NCI-H187 (cell line): ENCODE measurements around the gene UQCR11.

Experiments used
- DNase-seq, 2 experiments: peaks; one replicate each; lab custom pipeline; 2025; lab: John Stamatoyannopoulos, UW

The UQCR11 gene

DNA sequence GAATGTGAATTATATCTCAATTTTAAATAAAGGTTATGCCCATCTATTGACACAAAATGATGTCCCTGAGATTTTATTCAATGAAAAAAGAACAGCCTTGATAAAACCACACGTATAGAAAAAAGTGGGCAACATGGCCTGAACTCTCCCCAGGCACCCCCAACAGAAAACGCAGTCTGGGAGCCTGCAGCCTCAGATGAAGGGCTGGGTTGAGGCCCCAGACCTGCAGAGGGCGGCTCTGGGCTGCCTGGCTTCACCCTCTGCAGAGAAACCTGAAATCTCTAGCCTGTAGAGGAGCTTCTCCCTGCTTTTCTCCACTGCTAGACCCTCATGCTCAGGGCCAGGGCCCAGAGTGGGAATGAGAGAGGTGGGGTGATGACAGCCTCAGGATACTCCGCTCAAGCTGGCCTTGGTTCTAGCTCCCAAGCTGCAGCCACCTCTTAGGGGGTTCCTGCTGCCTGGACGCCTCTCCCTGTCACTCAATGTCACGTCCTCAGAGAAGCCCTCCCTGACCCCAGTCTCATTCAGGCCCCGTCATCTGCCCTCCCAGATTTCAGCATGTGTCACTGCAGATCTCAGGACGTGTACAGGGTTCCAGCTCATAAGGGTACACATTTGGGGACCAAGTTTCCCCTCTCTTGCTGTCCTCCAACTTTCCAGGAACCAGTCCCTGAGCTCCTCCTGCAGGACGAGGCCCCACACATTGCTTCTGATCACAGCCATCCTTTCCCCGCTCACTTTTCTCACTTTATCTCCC is 14.4 kb downstream of the UQCR11 start:
- no peak for DNase-seq

DNA sequence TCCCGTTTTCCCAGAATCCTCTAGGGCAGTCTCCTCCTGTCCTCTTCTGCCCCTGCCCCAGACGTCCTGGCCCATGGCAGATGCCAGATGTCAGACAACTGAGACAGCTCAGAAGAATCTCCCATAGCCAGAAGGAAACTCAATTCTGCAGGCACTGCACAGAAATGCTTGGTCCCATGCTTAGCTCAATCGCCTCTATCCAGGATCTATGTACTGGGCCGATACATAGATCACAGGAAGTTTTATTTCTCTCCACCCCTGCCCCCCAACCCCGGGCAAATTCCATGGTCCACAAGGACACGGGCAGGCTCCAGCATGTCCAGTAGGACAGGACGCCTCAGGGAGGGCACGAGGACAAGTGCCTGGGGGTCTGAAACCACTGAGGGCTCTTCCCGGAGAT is 17.4 kb downstream of the UQCR11 start:
- no peak for DNase-seq

- DNase-seq: no peak
These were observed 20.1 kb downstream of the UQCR11 start for GRCh38 chr19:1585243-1585580.

DNA sequence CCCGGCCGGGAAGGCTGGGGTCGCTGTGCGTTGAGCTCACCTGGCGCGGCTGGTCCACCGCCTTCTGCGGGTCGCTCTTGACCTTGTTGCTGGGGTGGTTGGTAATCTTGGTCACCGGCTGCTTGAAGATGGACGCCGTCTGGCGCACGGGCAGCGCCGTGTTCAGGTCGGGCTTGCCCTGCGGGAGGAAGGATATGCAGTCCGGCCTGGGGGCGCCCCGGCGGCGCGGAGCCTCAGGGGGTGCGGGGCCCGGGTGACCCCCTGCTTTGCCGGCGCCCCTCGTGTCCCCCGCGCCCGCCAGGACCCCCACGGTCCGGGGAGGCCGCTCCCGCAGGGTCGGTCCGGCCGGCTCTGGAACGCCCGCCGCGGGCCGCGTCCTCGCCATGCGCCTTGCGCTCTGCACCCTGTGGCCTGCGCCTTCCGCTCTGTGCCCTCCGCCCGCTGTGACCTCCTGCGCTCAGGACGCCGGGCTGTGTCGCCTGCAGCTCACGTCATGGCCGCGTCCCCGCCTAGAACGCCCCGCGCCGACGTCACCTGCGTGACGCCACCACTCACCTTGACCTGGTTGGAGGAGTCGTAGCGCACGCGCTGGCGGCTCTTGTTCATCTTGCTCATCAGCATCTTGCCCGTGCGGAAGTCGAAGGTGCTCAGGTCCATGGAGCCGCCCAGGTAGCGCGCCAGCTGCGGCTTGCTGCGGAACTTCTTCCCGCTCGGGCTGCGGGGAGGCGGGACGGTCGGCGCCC is 20.6 kb downstream of the UQCR11 start:
- DNase-seq: no peak

DNA sequence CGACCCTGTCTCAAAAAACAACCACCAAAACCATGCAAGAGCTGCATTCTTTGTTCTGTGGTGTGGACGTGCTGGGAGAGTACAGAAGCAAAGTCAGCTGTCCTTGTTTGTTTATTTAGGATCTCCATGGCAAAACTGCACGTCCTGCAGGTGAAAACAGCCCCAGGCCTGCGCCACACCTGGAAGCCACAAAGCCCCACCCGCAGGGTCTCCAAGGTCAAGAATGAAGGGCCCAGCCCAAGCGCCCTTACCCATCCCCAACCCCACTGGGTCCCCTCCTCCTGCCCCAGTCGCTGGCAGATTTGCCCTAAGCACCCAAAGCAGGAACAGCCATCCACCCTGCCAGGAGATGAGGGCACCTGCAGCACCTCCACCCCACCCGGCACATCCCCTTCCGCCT is 23.1 kb downstream of the UQCR11 start:
- no peak for DNase-seq

- no peak for DNase-seq
These were observed 24.3 kb downstream of the UQCR11 start for GRCh38 chr19:1580957-1581356.

GRCh38 chr19:1580382-1580781 is 24.9 kb downstream of the UQCR11 start:
- no peak for DNase-seq

DNA sequence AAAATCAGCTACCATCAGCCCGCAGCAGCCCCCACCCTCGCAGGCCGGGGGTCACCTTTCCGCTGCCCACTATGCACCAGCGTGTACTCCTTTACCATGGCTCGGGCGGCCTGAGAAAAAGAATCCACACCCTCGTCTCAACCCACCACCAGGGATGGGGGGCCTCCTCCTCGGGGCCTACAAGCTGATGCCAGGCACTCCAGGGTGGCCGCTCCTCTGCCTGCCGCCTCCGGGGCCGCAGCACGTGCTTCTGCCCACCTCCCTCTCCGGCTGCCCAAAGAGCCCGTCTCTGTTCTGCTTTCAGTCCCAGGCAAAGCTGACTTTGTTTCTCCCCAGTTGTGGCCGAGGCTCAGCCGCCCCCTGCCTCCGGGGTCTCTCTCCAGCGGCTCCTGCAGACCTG is 26.0 kb downstream of the UQCR11 start:
- no peak for DNase-seq

DNA sequence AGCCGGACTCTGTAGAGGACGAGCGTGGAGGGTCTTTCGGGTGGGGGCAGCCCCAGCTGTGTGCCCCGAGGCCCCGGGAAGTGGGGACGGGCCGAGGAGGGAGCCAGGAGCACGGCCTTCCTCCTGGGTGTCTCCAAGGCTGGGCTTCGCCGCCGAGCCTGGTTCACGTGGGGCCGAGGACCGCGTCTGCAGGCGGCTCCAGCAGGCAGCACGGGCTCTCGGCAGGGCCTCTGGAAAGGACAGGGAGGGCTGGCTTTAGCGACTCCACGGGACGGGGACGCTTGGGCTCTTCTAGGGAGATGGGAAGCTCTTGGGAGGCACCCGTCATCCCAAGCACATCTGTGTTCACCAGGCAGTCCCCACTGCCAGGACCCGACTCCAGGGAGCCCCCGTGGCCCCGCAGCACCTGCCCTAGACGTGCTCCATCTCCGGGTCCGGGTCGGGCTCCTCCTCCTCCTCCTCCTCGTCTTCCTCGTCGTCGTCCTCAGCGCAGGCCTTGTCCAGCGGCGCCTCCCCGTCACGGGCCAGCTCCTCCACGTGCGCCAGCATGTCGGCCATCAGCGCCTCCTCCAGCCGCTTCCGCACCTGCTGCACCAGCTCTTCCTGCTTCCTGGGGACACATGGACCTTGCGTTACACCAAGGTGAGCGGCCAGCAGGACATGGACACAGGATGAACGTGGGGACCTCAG is 27.2 kb downstream of the UQCR11 start:
- DNase-seq: no peak

- peak in 1 of 2 experiments; percentile 26 for DNase-seq
These were observed 28.0 kb downstream of the UQCR11 start for GRCh38 chr19:1577090-1577928.

GRCh38 chr19:1576242-1577089 is 28.8 kb downstream of the UQCR11 start:
- DNase-seq: no peak

DNA sequence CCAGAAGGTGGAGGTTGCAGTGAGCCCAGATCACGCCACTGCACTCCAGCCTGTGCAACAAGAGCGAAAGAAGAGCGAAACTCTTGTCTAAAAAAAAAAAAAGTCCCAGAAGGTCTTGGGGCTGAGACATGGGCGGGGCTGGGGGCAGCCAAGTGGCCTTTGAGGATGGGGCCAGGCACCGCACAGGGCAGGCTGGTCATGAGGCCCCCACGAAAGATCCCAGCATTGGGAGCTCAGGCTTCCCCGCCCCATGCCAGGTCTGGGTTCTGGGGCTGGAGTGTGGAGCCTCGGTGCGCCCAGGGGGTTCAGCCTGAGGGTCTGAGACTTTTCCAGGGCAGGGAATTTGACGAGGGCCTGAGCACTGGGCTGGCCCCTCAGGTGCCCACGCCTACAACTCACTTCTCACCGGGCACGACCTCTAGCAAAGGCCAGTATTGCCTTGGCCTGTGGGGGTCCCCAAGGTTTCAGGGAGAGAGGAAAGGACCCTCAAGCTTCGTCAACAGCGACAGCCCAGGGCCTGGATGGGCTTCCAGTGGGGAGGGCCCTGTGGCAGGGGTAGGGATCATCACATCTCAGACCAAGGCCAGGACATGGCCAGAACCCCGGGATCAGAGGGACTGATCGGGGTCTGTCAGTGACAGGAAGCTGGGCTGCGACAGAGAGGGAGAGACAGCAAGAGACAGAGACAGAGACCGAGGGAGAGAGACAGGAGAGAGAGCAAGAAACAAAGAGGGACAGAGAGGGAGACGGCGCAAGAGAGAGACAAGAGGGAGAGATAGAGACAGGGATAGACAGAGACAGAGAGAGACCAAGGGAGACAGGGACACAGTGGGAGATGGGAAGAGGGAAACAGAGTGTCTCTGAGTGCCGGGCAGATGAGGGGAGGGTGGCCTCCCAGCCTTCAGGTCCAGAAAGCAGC is 29.7 kb downstream of the UQCR11 start:
- no peak for DNase-seq

DNA sequence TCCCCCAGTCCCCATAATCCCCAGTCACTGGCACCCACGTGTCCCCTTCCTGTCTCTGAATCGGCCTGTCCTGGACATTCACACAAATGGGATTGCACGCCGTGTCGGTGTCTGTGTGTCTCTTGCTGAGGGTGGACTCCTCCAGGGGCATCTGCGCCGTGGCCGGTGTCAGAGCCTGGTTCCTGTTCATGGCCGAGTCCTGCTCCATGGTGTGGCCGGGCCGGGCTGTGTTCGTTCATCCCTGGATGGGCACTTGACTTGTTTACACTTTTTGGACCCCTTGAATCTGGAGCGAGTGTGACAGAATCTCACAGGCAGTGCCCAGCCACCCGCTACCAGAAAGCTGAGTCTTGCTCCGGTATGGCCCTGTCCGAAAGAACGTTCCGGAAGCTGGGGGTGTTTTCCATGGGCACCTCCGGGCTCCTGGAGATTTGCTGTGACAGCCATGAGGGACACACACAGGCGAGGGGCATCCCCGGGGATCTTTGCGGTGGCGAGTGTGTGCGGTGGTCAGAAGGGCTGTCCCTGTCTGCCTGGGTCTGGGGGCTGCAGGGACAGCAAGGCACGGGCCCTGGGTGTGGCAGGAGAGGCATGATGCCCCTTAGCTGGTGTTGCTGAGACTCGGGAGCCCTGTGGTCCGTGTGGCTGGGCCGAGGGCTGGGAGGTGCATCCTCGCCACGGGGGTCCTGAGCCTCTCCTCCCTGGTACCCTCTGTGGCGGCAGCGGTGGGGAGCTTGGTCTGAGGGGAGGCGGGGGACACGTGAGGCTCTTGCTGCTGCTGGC is 30.7 kb downstream of the UQCR11 start:
- DNase-seq: no peak

DNA sequence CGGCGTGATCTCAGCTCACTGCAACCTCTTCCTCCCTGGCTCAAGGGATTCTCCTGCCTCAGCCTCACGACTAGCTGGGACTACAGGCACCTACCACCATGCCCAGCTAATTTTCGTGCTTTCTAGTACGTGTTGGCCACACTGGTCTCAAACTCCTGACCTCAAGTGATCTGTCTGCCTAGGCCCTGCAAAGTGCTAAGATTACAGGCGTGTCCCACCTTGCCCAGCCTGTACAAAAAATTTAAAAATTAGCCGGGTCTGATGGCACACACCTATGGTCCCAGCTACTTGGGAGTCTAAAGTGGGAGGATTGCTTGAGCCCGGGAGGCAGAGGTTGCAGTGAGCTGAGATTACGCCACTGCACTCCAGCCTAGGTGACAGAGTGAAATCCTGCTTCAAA is 32.5 kb downstream of the UQCR11 start:
- no peak for DNase-seq

- no peak for DNase-seq
These were observed 33.9 kb downstream of the UQCR11 start for GRCh38 chr19:1571358-1571757.

DNA sequence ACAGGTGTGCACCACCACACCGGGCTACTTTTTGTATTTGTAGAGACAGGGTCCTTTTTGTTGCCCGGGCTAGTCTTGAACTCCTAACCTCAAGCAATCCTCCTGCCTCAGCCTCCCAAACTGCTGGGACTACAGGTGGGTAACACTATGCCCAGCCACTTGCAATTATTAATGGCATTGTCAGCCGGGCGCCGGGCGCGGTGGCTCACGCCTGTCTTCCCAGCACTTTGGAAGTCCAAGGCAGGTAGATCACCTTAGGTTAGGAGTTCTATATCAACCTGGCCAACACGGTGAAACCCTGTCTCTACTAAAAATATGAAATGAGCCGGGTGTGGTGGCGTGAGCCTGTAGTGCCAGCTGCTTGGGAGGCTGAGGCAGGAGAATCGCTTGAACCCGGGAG is 34.4 kb downstream of the UQCR11 start:
- DNase-seq: no peak

DNA sequence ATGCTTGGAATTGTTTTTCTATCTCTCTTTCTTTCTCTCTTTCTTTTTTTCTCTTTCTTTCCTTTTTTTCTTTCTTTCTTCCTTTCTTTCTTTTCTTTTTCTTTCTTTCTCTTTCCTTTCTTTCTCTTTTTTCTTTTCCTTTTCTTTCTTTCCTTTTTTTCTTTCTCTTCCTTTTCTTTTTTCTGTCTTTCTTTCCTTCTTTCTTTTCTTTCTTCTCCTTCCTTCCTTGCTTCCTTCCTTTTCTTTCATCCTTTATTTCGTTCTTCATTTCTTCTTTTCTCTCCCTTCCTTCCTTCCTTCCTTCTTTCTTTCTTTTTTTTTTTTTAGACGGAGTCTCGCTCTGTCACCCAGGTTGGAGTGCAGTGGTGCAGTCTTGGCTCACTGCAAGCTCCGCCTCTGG is 35.3 kb downstream of the UQCR11 start:
- DNase-seq: no peak

DNA sequence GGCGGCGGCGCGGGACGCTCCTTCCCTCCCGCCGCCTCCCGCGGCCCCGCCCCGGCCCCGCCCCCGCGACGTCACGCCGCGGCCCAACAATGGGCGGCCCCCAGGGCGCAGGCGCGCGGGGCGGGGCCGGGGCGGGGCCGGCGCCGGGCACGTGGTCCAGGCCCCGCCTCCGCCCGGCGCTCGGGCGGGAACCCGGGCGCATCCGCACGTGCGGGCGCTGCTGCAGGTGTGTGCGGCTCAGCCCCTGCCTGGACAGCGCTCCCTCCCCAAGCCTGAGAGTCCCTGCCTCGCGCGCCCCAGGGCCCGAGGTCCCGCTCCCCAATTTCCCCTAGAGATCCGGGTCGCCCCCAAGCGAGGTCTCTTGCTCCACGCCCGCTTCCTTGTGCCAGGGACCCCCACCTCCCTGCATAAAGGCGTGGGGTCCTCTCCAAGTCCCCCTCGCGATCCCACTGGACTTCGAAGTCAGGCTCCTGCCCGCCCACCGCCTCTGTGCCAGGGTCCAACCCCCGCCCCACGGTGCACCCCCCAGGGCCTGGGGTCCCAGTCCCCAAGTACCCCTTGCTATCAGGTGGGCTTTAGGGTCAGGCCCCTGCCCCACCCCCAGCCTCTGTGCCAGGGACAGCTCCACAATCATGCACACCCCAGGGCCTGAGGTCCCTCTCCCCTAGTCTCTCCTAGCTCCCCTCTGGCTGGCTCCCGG is 36.8 kb downstream of the UQCR11 start, which contains the start of gene MEX3D:
Gene MEX3D, minus strand, starts transcription at position 6 of the 700 bp plus-strand sequence. CDS start 267 bp downstream, outside the sequence.
- DNase-seq: peak; percentile 42 to 71

- DNase-seq: no peak
These were observed 37.4 kb downstream of the UQCR11 start for GRCh38 chr19:1567848-1568227.
